Measurements from ENCODE around the gene TARS1.

The TARS1 gene

DNA sequence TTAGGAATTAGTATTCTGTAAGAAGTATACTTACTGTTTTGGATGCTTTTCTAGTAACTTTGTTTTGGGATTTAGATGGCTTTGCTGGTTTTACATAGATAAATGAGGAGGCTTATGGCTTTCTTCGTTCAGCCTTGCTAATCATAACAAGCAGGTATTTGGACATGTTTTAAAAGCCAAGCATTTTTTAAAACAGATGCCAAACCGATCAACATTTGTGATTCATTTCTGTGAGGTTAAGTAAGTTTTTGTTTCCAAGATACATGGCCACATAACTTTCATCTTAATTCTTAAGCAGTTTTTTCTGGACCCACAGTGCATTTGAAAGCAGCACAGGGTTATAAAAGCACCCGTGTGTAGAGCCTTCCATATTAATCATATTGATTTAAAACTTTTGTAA, 21.7 kb downstream of the TARS1 start:
- TF ChIP-seq, protein P1, sequence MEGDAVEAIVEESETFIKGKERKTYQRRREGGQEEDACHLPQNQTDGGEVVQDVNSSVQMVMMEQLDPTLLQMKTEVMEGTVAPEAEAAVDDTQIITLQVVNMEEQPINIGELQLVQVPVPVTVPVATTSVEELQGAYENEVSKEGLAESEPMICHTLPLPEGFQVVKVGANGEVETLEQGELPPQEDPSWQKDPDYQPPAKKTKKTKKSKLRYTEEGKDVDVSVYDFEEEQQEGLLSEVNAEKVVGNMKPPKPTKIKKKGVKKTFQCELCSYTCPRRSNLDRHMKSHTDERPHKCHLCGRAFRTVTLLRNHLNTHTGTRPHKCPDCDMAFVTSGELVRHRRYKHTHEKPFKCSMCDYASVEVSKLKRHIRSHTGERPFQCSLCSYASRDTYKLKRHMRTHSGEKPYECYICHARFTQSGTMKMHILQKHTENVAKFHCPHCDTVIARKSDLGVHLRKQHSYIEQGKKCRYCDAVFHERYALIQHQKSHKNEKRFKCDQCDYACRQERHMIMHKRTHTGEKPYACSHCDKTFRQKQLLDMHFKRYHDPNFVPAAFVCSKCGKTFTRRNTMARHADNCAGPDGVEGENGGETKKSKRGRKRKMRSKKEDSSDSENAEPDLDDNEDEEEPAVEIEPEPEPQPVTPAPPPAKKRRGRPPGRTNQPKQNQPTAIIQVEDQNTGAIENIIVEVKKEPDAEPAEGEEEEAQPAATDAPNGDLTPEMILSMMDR (conservative IDR thresholded peaks at IDR 0.05) = no peak

GRCh38 chr5:33465120-33465519, 24.4 kb downstream of the TARS1 start:
- TF ChIP-seq, protein P1 (conservative IDR thresholded peaks at IDR 0.05) = no peak
- no peak overlapping the region for H3K27ac ChIP-seq

More for the DNA sequence above, 21.7 kb downstream of the TARS1 start:
- H3K27ac ChIP-seq = no peak overlapping the region

GRCh38 chr5:33468775-33469435, 28.1 kb downstream of the TARS1 start:
- no peak overlapping the region for H3K27ac ChIP-seq
- TF ChIP-seq, protein P1 (conservative IDR thresholded peaks at IDR 0.05) = no peak

DNA sequence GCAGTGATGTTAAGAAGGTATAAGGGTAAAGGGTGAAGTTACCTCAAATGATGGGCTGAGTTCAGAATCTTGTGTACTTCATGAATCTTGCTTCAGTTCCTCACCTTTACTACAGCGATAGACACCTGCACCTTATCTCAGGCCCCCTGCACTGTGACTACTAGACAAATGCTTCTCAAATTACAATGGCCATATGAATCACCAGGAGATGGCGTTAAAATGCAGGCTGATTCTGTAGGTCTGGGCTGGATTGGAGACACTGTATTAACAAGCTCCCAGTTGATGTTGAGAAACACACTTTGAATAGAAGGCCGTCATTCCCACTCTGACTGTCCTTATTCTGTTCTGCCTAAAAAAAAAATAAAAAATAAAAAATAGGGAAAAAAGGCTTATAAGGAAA, 29.8 kb downstream of the TARS1 start:
- TF ChIP-seq, protein P1 (conservative IDR thresholded peaks at IDR 0.05) = peak; percentile 81
- no peak overlapping the region for H3K27ac ChIP-seq

- no peak overlapping the region for H3K27ac ChIP-seq
- TF ChIP-seq, protein P1 (conservative IDR thresholded peaks at IDR 0.05) = no peak
Measured at GRCh38 chr5:33472805-33473409, 32.1 kb downstream of the TARS1 start.

DNA sequence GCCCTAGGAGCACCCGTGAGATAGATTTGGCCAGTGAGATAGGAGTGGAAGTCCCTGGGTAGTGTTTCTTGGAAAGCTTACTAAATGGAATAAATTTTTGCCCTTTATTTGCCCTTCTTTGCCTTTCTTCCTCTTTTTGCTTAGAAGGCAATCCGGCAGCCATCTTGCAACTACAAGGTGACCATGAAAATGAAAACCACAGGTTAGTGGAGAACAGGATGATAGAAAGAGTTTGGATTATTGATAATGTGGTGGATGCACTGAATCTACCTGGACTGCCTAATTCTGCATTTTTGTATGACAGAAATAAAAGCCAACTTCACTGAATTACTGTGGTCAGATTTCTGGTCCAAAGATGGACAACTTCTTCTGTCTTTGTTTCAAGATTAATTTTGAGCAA, 33.2 kb downstream of the TARS1 start:
- H3K27ac ChIP-seq = no peak overlapping the region
- TF ChIP-seq, protein P1 (conservative IDR thresholded peaks at IDR 0.05) = no peak

GRCh38 chr5:33474931-33475499, 34.2 kb downstream of the TARS1 start:
- TF ChIP-seq, protein P1 (conservative IDR thresholded peaks at IDR 0.05) = no peak
- no peak overlapping the region for H3K27ac ChIP-seq
